MCF 10A (cell line): ENCODE measurements around the gene COL25A1. TPM values are rescaled to one million over a fixed set of nuclear protein-coding genes. Genes with fewer than 3 reads are reported as not detected.

Experiments used
- BruUV-seq: library from RNA; stranded (reverse); fragments of 400-500 nt; replicated peaks from 2 replicates; lab custom pipeline; 2021; lab: Mats Ljungman, UMichigan
- CTCF ChIA-PET: fragments of 300-600 bp; sonication (Branson Sonifier 250); formaldehyde crosslinking; extraction: SDS; loops from one replicate; lab custom pipeline; 2021; ENCODE audit warnings: antibody characterized with exemption, inconsistent platforms; lab: Yijun Ruan, JAX
- POLR2A ChIA-PET: fragments of 300-600, 350-650 bp; sonication (Branson Sonifier 250); formaldehyde crosslinking; extraction: SDS; loops from one replicate; lab custom pipeline; 2020; ENCODE audit warnings: antibody characterized with exemption, inconsistent platforms; lab: Yijun Ruan, JAX
- DNase-seq: peaks from one replicate; pipeline ENCODE4 v3.0.0-alpha.2; 2018; ENCODE audit not compliant: unreplicated experiment
- H3K27ac Mint-ChIP-seq: one replicate; pipeline ENCODE4 v1.8.0; 2022; ENCODE audit warnings: mild to moderate bottlenecking, low read depth, mixed read lengths; ENCODE audit not compliant: unreplicated experiment
- H3K27me3 Mint-ChIP-seq: one replicate; pipeline ENCODE4 v1.8.0; 2022; ENCODE audit warnings: mixed read lengths; ENCODE audit not compliant: insufficient read depth, unreplicated experiment
- H3K36me3 Mint-ChIP-seq: one replicate; pipeline ENCODE4 v1.8.0; 2022; ENCODE audit warnings: mild to moderate bottlenecking, moderate library complexity, mixed read lengths; ENCODE audit not compliant: insufficient read depth, unreplicated experiment
- H3K4me1 Mint-ChIP-seq: one replicate; pipeline ENCODE4 v1.8.0; 2022; ENCODE audit warnings: mixed read lengths; ENCODE audit not compliant: insufficient read depth, unreplicated experiment
- H3K4me3 Mint-ChIP-seq: one replicate; pipeline ENCODE4 v1.8.0; 2022; ENCODE audit warnings: mild to moderate bottlenecking, moderate library complexity, mixed read lengths; ENCODE audit not compliant: unreplicated experiment
- H3K9me3 Mint-ChIP-seq: one replicate; pipeline ENCODE4 v1.8.0; 2022; ENCODE audit warnings: mixed read lengths; ENCODE audit not compliant: unreplicated experiment
- CTCF ChIP-seq: fragments of 200-600 bp; IDR thresholded peaks from one replicate; pipeline ENCODE4 v1.8.0; 2022; ENCODE audit warnings: antibody characterized with exemption, mild to moderate bottlenecking; ENCODE audit not compliant: unreplicated experiment
- intact Hi-C: fragments of 100-400 bp; cut with micrococcal nuclease; formaldehyde crosslinking; loops from 2 replicates; pipeline ENCODE4 v1.14.1; 2022
- total RNA-seq: library from RNA; stranded (reverse); gene quantifications from 2 replicates; pipeline ENCODE4 v1.2.3, GENCODE V29; 2022

The COL25A1 gene
- total RNA-seq, 1 experiment from 2014 or later = not detected

GRCh38 chr4:109012286-109012880 lies 290.1 kb downstream of the COL25A1 start:
- no TSS peak for BruUV-seq
- no peak overlapping the region for H3K27ac Mint-ChIP-seq
- ChIA-PET POLR2A (no interaction called here), CTCF (no interaction called here)
- H3K27me3 Mint-ChIP-seq = no peaks in the 10 kb centered on the region
- intact Hi-C loops = no loop called here
- TF ChIP-seq CTCF = no peak
- DNase-seq = no peak
- H3K4me3 Mint-ChIP-seq = no peak overlapping the region
- peaks cover 6% of the 10 kb centered on the region for H3K36me3 Mint-ChIP-seq
- no peaks in the 10 kb centered on the region for H3K9me3 Mint-ChIP-seq
- peaks cover 9% of the 10 kb centered on the region for H3K4me1 Mint-ChIP-seq

- no peak overlapping the region for H3K4me3 Mint-ChIP-seq
- peaks cover 9% of the 10 kb centered on the region for H3K4me1 Mint-ChIP-seq
- H3K27ac Mint-ChIP-seq = no peak overlapping the region
These were observed 291.0 kb downstream of the COL25A1 start for GRCh38 chr4:109011241-109012026.

GRCh38 chr4:109010521-109010920 lies 291.9 kb downstream of the COL25A1 start:
- TF ChIP-seq CTCF = no peak
- H3K36me3 Mint-ChIP-seq = no peaks in the 10 kb centered on the region
- H3K27me3 Mint-ChIP-seq = no peaks in the 10 kb centered on the region
- DNase-seq = no peak
- no TSS peak for BruUV-seq
- H3K9me3 Mint-ChIP-seq = no peaks in the 10 kb centered on the region
- no peak overlapping the region for H3K4me3 Mint-ChIP-seq
- peaks cover 12% of the 10 kb centered on the region for H3K4me1 Mint-ChIP-seq
- CTCF ChIA-PET = interaction anchor here (0.6 to 1.2 kb wide), 2 partner anchors 193 to 288 kb away, joined by 3 read pairs; no protein-coding TSS in a partner anchor
- intact Hi-C loops = no loop called here
- H3K27ac Mint-ChIP-seq = no peak overlapping the region
- POLR2A ChIA-PET = interaction anchor here (0.6 to 1.3 kb wide), 3 partner anchors 16 to 415 kb away, joined by 3 to 4 read pairs (median 3); no protein-coding TSS in a partner anchor

More at GRCh38 chr4:109011241-109012026, 291.0 kb downstream of the COL25A1 start:
- CTCF ChIA-PET = interaction anchor here (0.6 to 1.2 kb wide), 3 partner anchors 192 to 288 kb away, joined by 3 read pairs; no protein-coding TSS in a partner anchor
- no peaks in the 10 kb centered on the region for H3K9me3 Mint-ChIP-seq
- intact Hi-C loops = no loop called here
- no peak for TF ChIP-seq CTCF
- no peaks in the 10 kb centered on the region for H3K27me3 Mint-ChIP-seq
- BruUV-seq = no TSS peak
- POLR2A ChIA-PET = interaction anchor here (0.6 to 1.3 kb wide), 3 partner anchors 15 to 414 kb away, joined by 3 to 4 read pairs (median 3); no protein-coding TSS in a partner anchor
- H3K36me3 Mint-ChIP-seq = peaks cover 1% of the 10 kb centered on the region
- no peak for DNase-seq

GRCh38 chr4:109009909-109010308 lies 292.5 kb downstream of the COL25A1 start:
- intact Hi-C loops = no loop called here
- CTCF ChIA-PET = no interaction called here
- Mint-ChIP-seq H3K27me3 (no peaks in the 10 kb centered on the region), H3K36me3 (no peaks in the 10 kb centered on the region), H3K4me3 (no peak overlapping the region), H3K9me3 (no peaks in the 10 kb centered on the region), H3K27ac (no peak overlapping the region), H3K4me1 (peaks cover 16% of the 10 kb centered on the region)
- no peak for DNase-seq
- POLR2A ChIA-PET = interaction anchor here (0.7 to 1.3 kb wide), 5 partner anchors 13 to 69 kb away, joined by 3 to 5 read pairs (median 4); no protein-coding TSS in a partner anchor
- TF ChIP-seq CTCF = no peak
- no TSS peak for BruUV-seq
